GM12878 (cell line): ENCODE results near the gene EPB41L2. TPM values are rescaled to one million over a fixed set of nuclear protein-coding genes. Genes with fewer than 3 reads are reported as not detected.
A peak's percentile ranks its signal among the peaks of the same experiment; 100 is the strongest.

Experiments used
- ATAC-seq: fragments of 200-7000 bp; cut with Tn5 transposase; 3 replicates; pipeline ENCODE4 v1.9.1; 2020; ENCODE audit warnings: mild to moderate bottlenecking, moderate library complexity
- BruUV-seq: library from RNA; stranded (reverse); fragments of 400-500 nt; replicated peaks from 2 replicates; lab custom pipeline; 2021; lab: Mats Ljungman, UMichigan
- CTCF ChIA-PET: fragments of 300-600 bp; sonication (Branson Sonifier 250); formaldehyde crosslinking; extraction: SDS; loops from one replicate; lab custom pipeline; 2021; ENCODE audit warnings: inconsistent platforms; lab: Yijun Ruan, JAX
- POLR2A ChIA-PET: fragments of 350-600 bp; formaldehyde crosslinking; extraction: SDS; loops from one replicate; lab custom pipeline; 2021; ENCODE audit warnings: inconsistent platforms; lab: Charles Lee
- RAD21 ChIA-PET: fragments of 300-600 bp; sonication (Branson Sonifier 250); formaldehyde crosslinking; loops from one replicate; lab custom pipeline; 2023; ENCODE audit warnings: antibody characterized with exemption; ENCODE audit not compliant: unreplicated experiment; lab: Charles Lee
- SMC1A ChIA-PET: fragments of 300-600 bp; sonication (Branson Sonifier 250); formaldehyde crosslinking; loops from one replicate; lab custom pipeline; 2023; ENCODE audit not compliant: unreplicated experiment, uncharacterized antibody; lab: Charles Lee
- DNase-seq: peaks from one replicate; pipeline ENCODE4 v3.0.0-alpha.2; 2011; ENCODE audit warnings: low read depth, low spot score
- FAIRE-seq: peaks from 3 replicates; lab custom pipeline; 2011; peaks lifted over from hg19 to GRCh38; lab: Jason Lieb, UNC
- H2AFZ ChIP-seq: 2 replicates; pipeline ENCODE4 v1.6.0; 2011; ENCODE audit warnings: low read depth, low read length, control low read depth; ENCODE audit not compliant: control insufficient read depth
- H3K27ac ChIP-seq: 2 replicates; pipeline ENCODE4 v1.5.1; 2011; ENCODE audit warnings: control low read depth; ENCODE audit not compliant: control insufficient read depth, insufficient read depth
- H3K27me3 ChIP-seq, 2 experiments: replicated peaks in 1 of 2; 2 replicates each; pipeline versions ENCODE4 v1.6.0 to v1.6.1; 2011; ENCODE audit warnings: low read length in 1 of 2; ENCODE audit not compliant: control insufficient read depth in 2 of 2, insufficient read depth in 2 of 2
- H3K36me3 ChIP-seq, 2 experiments: 2 replicates each; pipeline ENCODE4 v1.5.1; 2011; ENCODE audit warnings: low read length in 1 of 2; ENCODE audit not compliant: control insufficient read depth in 2 of 2, insufficient read depth in 2 of 2
- H3K4me1 ChIP-seq: 2 replicates; pipeline ENCODE4 v1.6.1; 2011; ENCODE audit warnings: mild to moderate bottlenecking, low read length, moderate library complexity, mixed read lengths; ENCODE audit not compliant: control insufficient read depth, insufficient read depth
- H3K4me2 ChIP-seq: 2 replicates; pipeline ENCODE4 v1.6.0; 2011; ENCODE audit warnings: control low read depth; ENCODE audit not compliant: control insufficient read depth, insufficient read depth
- H3K4me3 ChIP-seq: fragments of 200-600 bp; sonication (generic); 2 replicates; pipeline ENCODE4 v1.5.1; 2016
- H3K79me2 ChIP-seq: 2 replicates; pipeline ENCODE4 v1.6.0; 2011; ENCODE audit warnings: low read length; ENCODE audit not compliant: control insufficient read depth, insufficient read depth
- H3K9ac ChIP-seq: 2 replicates; pipeline ENCODE4 v1.8.0; 2011; ENCODE audit warnings: low read length, control low read depth, mixed read lengths; ENCODE audit not compliant: control insufficient read depth, insufficient read depth
- H3K9me3 ChIP-seq: replicated peaks from 3 replicates; pipeline ENCODE4 v1.5.1; 2011; ENCODE audit warnings: mild to moderate bottlenecking, low read length; ENCODE audit not compliant: control insufficient read depth, insufficient read depth
- H4K20me1 ChIP-seq: 2 replicates; pipeline ENCODE4 v1.6.0; 2011; ENCODE audit not compliant: control insufficient read depth, insufficient read depth
- BHLHE40 ChIP-seq, 2 experiments: fragments of 450-650 bp in 1 of 2; IDR thresholded peaks; 2 replicates each; pipeline ENCODE4 v1.6.1; 2011 to 2017; ENCODE audit warnings: low read depth in 2 of 2, borderline replicate concordance in 1 of 2, improper control_type of control experiment in 1 of 2, low read length in 1 of 2, mild to moderate bottlenecking in 1 of 2
- EP300 ChIP-seq, 2 experiments: fragments of 150-350 bp in 1 of 2; IDR thresholded peaks; 2 replicates each; pipeline ENCODE4 v1.6.1; 2011 to 2012; ENCODE audit warnings: low read depth in 2 of 2, low read length in 2 of 2, borderline replicate concordance in 1 of 2, improper control_type of control experiment in 1 of 2, inconsistent platforms in 1 of 2; ENCODE audit not compliant: control insufficient read depth in 1 of 2
- FOS ChIP-seq: IDR thresholded peaks from 3 replicates; pipeline ENCODE4 v1.6.1; 2011; ENCODE audit warnings: borderline replicate concordance; ENCODE audit not compliant: insufficient read length; ENCODE audit errors: extremely low read depth
- MEF2B ChIP-seq: fragments of 450-650 bp; IDR thresholded peaks from 2 replicates; pipeline ENCODE4 v1.6.1; 2018; ENCODE audit warnings: mild to moderate bottlenecking, moderate library complexity; ENCODE audit not compliant: partially characterized antibody, poor library complexity, severe bottlenecking
- MYB ChIP-seq: fragments of 150-350 bp; IDR thresholded peaks from 2 replicates; pipeline ENCODE4 v1.6.1; 2014; ENCODE audit warnings: mild to moderate bottlenecking, low read depth, low read length, borderline replicate concordance
- NR2C1 ChIP-seq: fragments of 450-650 bp; IDR thresholded peaks from 2 replicates; pipeline ENCODE4 v1.6.1; 2017; ENCODE audit warnings: antibody characterized with exemption, mild to moderate bottlenecking, moderate library complexity
- PAX8 ChIP-seq: fragments of 450-650 bp; IDR thresholded peaks from 2 replicates; pipeline ENCODE4 v1.6.1; 2017; ENCODE audit warnings: mild to moderate bottlenecking, moderate library complexity
- POLR2AphosphoS5 ChIP-seq: IDR thresholded peaks from 2 replicates; pipeline ENCODE4 v1.6.1; 2011; ENCODE audit warnings: mild to moderate bottlenecking, low read length, inconsistent platforms
- RUNX3 ChIP-seq: IDR thresholded peaks from 2 replicates; pipeline ENCODE4 v1.6.1; 2012; ENCODE audit warnings: low read length, inconsistent platforms
- SIN3A ChIP-seq: IDR thresholded peaks from 2 replicates; pipeline ENCODE4 v1.6.1; 2012; ENCODE audit warnings: low read depth, low read length, improper control_type of control experiment
- SKIL ChIP-seq: fragments of 450-650 bp; IDR thresholded peaks from 2 replicates; pipeline ENCODE4 v1.6.1; 2017; ENCODE audit warnings: mild to moderate bottlenecking, low read depth, inconsistent platforms; ENCODE audit not compliant: poor library complexity, severe bottlenecking
- TCF12 ChIP-seq: IDR thresholded peaks from 2 replicates; pipeline ENCODE4 v1.6.1; 2011; ENCODE audit warnings: low read depth, mild to moderate bottlenecking, low read length
- USF2 ChIP-seq: IDR thresholded peaks from 2 replicates; pipeline ENCODE4 v1.6.1; 2011; ENCODE audit warnings: low read depth, low read length, improper control_type of control experiment, borderline replicate concordance
- ZNF217 ChIP-seq: fragments of 450-650 bp; IDR thresholded peaks from 2 replicates; pipeline ENCODE4 v1.6.1; 2017; ENCODE audit warnings: antibody characterized with exemption, mild to moderate bottlenecking
- WGBS: methylation state at CpG from one replicate; pipeline ENCODE4 v1.1.6; 2016; ENCODE audit warnings: low lambda C conversion rate; ENCODE audit not compliant: insufficient replicate concordance, insufficient coverage; ENCODE audit errors: missing lambda C conversion rate; 5-methylcytosine and 5-hydroxymethylcytosine counted together
- in situ Hi-C: fragments of 300-500 bp; cut with MboI; formaldehyde crosslinking; loops from 9 replicates; pipeline ENCODE4 v1.14.3; 2018; ENCODE audit warnings: mixed read lengths
- intact Hi-C: fragments of 100-400 bp; cut with micrococcal nuclease; formaldehyde crosslinking; loops from one replicate; pipeline ENCODE4 v1.14.2; 2022; ENCODE audit not compliant: unreplicated experiment
- polyA plus RNA-seq, 11 experiments: library from polyadenylated mRNA; depleted of rRNA in 4 of 11; unstranded in 6 of 11; stranded (reverse) in 5 of 11; fragments of >200 nt; fragmentation: Nextera tagmentation in 4 of 11; fragmentation: Illumina TruSeq in 1 of 11; extraction: Ambion mirVana in 4 of 11; extraction: Trizol in 1 of 11; gene quantifications; 1 replicate in 1 of 11; 2 replicates in 10 of 11; pipeline versions ENCODE4 v1.2.1 to v1.2.3, GENCODE V29; 2011 to 2016; ENCODE audit warnings: inconsistent platforms in 2 of 11, missing spikeins in 2 of 11, low read depth in 1 of 11
- total RNA-seq, 4 experiments: library from RNA; depleted of rRNA in 3 of 4; stranded (reverse); fragments of >200 nt in 3 of 4; fragmentation: Illumina TruSeq in 1 of 4; extraction: Trizol in 1 of 4; gene quantifications; 2 replicates each; pipeline versions ENCODE4 v1.2.1 to v1.2.3, GENCODE V29; 2013 to 2021

Gene EPB41L2
- total and polyA plus RNA-seq, 10 of the 15 experiments (the other 5 are each of a cell fraction or from before 2014, with no cell fraction given) = 7.4 to 41.6 (median 19.0) TPM

GRCh38 chr6:131002661-131002980 is 60.4 kb downstream of the EPB41L2 start:
- WGBS = 56% methylated on average over 3 of the region's 3 CpGs
- Histone ChIP-seq H3K4me3 (no peak overlapping the region), H3K4me1 (no peaks in the 10 kb centered on the region), H3K4me2 (no peak overlapping the region), H3K27me3 (no peaks in the 10 kb centered on the region), H2AFZ (no peak overlapping the region), H3K36me3 (no peaks in the 10 kb centered on the region), H3K9me3 (no peaks in the 10 kb centered on the region; the same call in 1 of the 3 replicates), H4K20me1 (no peaks in the 10 kb centered on the region), H3K79me2 (no peaks in the 10 kb centered on the region; the same call in 1 of the 2 replicates), H3K9ac (no peak overlapping the region), H3K27ac (no peak overlapping the region)
- ATAC-seq (no peak), FAIRE-seq (no peak), DNase-seq (no peak)
- intact Hi-C loops = no loop called here
- TF ChIP-seq SIN3A = no peak
- BruUV-seq = no TSS peak
- SMC1A ChIA-PET = interaction anchor here (1.3 to 2.3 kb wide), 3 partner anchors 11 to 43 kb away, joined by 4 to 7 read pairs (median 7); no protein-coding TSS in a partner anchor
- RAD21 ChIA-PET = no interaction called here
- POLR2A ChIA-PET = no interaction called here
- CTCF ChIA-PET = interaction anchor here (0.6 to 1.6 kb wide), 2 partner anchors 63 to 110 kb away, joined by 3 to 4 read pairs; no protein-coding TSS in a partner anchor
- in situ Hi-C loops = no loop called here

- Histone ChIP-seq H3K9ac (no peak overlapping the region), H3K79me2 (peaks cover 2% of the 10 kb centered on the region), H3K27me3 (no peaks in the 10 kb centered on the region), H2AFZ (no peak overlapping the region), H4K20me1 (no peaks in the 10 kb centered on the region), H3K4me1 (no peaks in the 10 kb centered on the region), H3K27ac (no peak overlapping the region), H3K4me3 (no peak overlapping the region), H3K4me2 (no peak overlapping the region), H3K36me3 (no peaks in the 10 kb centered on the region), H3K9me3 (no peaks in the 10 kb centered on the region; the same call in 2 of the 3 replicates)
- ATAC-seq = no peak
- ChIA-PET RAD21 (no interaction called here), CTCF (no interaction called here), POLR2A (no interaction called here), SMC1A (interaction anchor here (1.3 to 2.3 kb wide), 3 partner anchors 12 to 42 kb away, joined by 4 to 7 read pairs (median 7); no protein-coding TSS in a partner anchor)
- intact Hi-C loops (no loop called here), in situ Hi-C loops (no loop called here)
- TF ChIP-seq SKIL (no peak), BHLHE40 (IDR thresholded peaks at IDR 0.05; ENCODE audit: borderline replicate concordance in 1 of 2, low read depth in 2 of 2, low read length in 1 of 2) (no peak), USF2 (no peak), POLR2AphosphoS5 (no peak), NR2C1 (no peak), PAX8 (no peak), TCF12 (no peak), EP300 (IDR thresholded peaks at IDR 0.05; ENCODE audit: borderline replicate concordance in 1 of 2, control insufficient read depth in 1 of 2, low read depth in 2 of 2, low read length in 2 of 2) (no peak), RUNX3 (no peak), MYB (no peak), FOS (no peak), ZNF217 (no peak), MEF2B (no peak)
- peak; percentile 27 for FAIRE-seq
- no peak for DNase-seq
- BruUV-seq = no TSS peak
- WGBS = 62% methylated on average over 8 of the region's 8 CpGs
Observed at GRCh38 chr6:131001945-131002660, 60.9 kb downstream of the EPB41L2 start.
